SIG-M5 (cell line): ENCODE measurements around the gene COPRS.

Experiments used
- DNase-seq: peaks from one replicate; lab custom pipeline; 2025; lab: John Stamatoyannopoulos, UW

COPRS gene

DNA sequence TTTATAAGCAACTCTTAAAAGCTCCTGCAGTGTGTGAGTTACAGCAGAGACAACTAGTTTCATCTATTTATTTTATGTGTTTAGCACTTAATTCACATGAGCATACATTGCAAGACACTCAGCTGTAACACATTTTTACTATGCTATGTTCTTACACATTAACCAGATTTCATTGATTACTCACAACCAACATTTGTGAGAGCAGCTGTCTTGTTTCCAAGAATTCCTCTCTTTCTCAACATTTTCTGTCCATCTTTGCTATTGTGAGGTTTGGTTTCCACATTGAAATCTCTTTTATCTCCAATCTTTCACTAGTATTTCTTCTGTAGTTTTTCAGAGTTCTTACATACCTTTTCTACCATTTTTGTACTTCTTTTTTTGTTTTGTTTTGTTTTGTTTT is 51.2 kb downstream of the COPRS start:
- DNase-seq, result no peak

DNA sequence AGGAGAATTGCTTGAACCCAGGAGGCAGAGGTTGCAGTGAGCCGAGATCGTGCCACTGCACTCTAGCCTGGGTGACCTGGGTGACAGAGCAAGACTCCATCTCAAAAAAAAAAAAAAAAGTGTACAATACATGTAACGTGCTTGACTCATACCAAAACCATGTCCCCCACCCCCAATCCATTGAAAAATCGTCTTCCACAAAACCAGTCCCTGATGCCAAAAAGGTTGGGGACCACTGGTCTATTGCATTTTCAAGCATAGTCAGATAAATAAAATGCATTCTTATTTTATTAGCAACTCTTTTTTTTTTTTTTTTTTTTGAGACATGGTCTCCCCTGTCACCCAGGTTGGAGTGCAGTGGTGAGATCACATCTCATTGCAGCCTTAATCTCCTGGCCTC is 52.1 kb downstream of the COPRS start:
- DNase-seq, result no peak

DNA sequence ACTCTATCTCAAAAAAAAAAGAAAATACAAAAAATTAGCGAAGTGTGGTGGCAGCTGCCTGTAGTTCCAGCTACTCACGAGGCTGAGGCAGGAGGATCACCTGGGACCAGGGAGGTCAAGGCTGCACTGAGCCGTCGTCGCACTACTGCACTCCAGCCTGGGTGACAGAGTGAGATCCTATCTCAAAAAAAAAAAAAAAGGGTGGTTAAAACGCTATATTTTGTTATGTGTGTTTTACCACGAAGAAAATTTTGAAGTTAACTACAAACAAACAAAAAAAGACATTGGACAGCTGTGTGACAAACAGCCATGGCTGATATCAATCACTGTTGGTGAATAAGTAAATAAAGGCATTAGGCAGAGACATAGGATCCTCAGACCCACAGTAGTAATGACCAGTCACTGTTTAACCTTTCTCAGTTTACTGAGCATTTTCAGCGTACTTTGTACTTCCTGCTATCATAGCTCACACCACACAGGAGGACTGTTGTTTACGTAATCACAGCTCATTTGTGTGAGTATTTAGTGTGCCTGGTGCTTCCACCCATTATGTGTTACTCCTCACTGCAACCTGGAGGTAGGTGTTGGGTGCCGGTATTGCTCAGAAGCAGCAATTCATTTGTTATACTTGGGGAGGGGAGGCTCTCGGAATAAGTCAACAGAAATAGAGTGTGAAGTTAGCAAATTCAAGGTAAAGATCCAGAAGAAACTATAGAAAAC is 55.4 kb downstream of the COPRS start:
- DNase-seq, result no peak

DNA sequence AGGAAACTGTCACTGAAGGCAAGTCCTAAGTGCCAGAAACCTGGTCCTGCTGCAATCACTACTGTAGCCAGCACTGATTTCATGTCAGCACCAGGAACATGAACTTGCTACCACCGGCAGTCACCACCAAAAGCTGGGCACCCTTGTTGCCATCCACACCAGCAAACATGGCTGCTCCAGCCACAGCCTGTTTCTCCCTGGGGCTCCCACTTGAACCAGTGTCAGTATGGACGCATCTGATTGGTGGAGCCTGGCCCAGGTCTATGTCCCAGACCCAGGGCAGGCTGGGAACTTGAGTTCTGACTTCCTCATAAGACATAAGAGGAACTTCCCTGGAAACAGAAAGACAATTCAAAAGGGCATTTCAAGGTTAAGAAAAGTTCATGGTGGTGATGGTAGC is 56.5 kb downstream of the COPRS start:
- DNase-seq, result no peak
